K562 (cell line): ENCODE data around the gene TMC6. TPM values are rescaled to one million over a fixed set of nuclear protein-coding genes. Genes with fewer than 3 reads are reported as not detected.
A peak's percentile ranks its signal among the peaks of the same experiment; 100 is the strongest.
"Not testable (repeated sequence)": the region's sequence is repeated elsewhere in the genome, so short reads cannot be mapped to it uniquely, and the experiment has no call there.

ENCODE experiments used
- ARID2 ChIP-seq: fragments of 450-650 bp; IDR thresholded peaks from 2 replicates; pipeline ENCODE4 v1.6.1; 2017; ENCODE audit warnings: antibody characterized with exemption, mild to moderate bottlenecking
- MGA ChIP-seq: fragments of 450-650 bp; IDR thresholded peaks from 2 replicates; pipeline ENCODE4 v1.6.1; 2016; ENCODE audit warnings: mild to moderate bottlenecking, moderate library complexity
- ZBTB40 ChIP-seq, 2 experiments: fragments of 450-650 bp in 1 of 2; sonication (generic) in 1 of 2; formaldehyde crosslinking in 1 of 2; IDR thresholded peaks; 2 replicates each; pipeline versions ENCODE4 v1.7.1 to v1.9.0; 2016 to 2022; ENCODE audit warnings: inconsistent platforms in 1 of 2, mild to moderate bottlenecking in 1 of 2, missing genetic modification reagents in 1 of 2
- ZEB2 ChIP-seq: fragments of 450-650 bp; IDR thresholded peaks from 2 replicates; pipeline ENCODE4 v1.6.1; 2016
- polyA plus RNA-seq, 8 experiments: library from polyadenylated mRNA; depleted of rRNA in 4 of 8; stranded (reverse) in 5 of 8; unstranded in 3 of 8; fragments of >200 nt; fragmentation: Nextera tagmentation in 2 of 8; fragmentation: Illumina TruSeq in 1 of 8; extraction: Ambion mirVana in 2 of 8; extraction: Trizol in 1 of 8; gene quantifications; 2 replicates each; pipeline versions ENCODE4 v1.2.1 to v1.2.3, GENCODE V29; 2011 to 2014; ENCODE audit warnings: inconsistent platforms in 1 of 8, missing spikeins in 1 of 8
- total RNA-seq, 7 experiments: library from RNA; depleted of rRNA in 6 of 7; stranded (reverse); fragments of >200 nt in 6 of 7; fragmentation: Illumina TruSeq in 2 of 7; extraction: Trizol in 2 of 7; gene quantifications; 2 replicates each; pipeline versions ENCODE4 v1.2.1 to v1.2.3, GENCODE V29; 2011 to 2021; ENCODE audit warnings: low replicate concordance in 1 of 7

TMC6 gene
- total and polyA plus RNA-seq, 9 of the 15 experiments (the other 6 are each of a cell fraction or from before 2014, with no cell fraction given), result 4.1 to 351 (median 66.9) TPM

GRCh38 chr17:78139861-78140168 is 11.3 kb upstream of the TMC6 start (continued):
- TF ChIP-seq MGA, result 0 out of 2 replicates have a peak, but pooled peaks have one; percentile 75
- 0 out of 2 replicates have a peak, but pooled peaks have one; percentile 46 for TF ChIP-seq ZBTB40 (IDR thresholded peaks at IDR 0.05)
- not testable (repeated sequence) for TF ChIP-seq ZBTB40 (CRISPR knock-in tag; IDR thresholded peaks at IDR 0.05)
- 0 out of 2 replicates have a peak, but pooled peaks have one; percentile 1 for TF ChIP-seq ARID2
- TF ChIP-seq ZEB2, result 0 out of 2 replicates have a peak, but pooled peaks have one; percentile 18
